Ishikawa (cell line): Measurements from ENCODE around the gene LTO1.

Experiments
- CEBPB ChIP-seq: IDR thresholded peaks from 2 replicates; pipeline ENCODE4 v1.6.1; 2012
- CREB1 ChIP-seq: IDR thresholded peaks from 2 replicates; pipeline ENCODE4 v1.6.1; 2012; ENCODE audit warnings: low read depth
- EGR1 ChIP-seq: IDR thresholded peaks from 2 replicates; pipeline ENCODE4 v1.6.1; 2012
- EP300 ChIP-seq: IDR thresholded peaks from 2 replicates; pipeline ENCODE4 v1.6.1; 2012; ENCODE audit warnings: borderline replicate concordance
- FOXM1 ChIP-seq: IDR thresholded peaks from 2 replicates; pipeline ENCODE4 v1.6.1; 2012; ENCODE audit warnings: low read depth, borderline replicate concordance
- NFIC ChIP-seq: IDR thresholded peaks from 2 replicates; pipeline ENCODE4 v1.6.1; 2012
- RAD21 ChIP-seq: IDR thresholded peaks from 2 replicates; pipeline ENCODE4 v1.6.1; 2012; ENCODE audit warnings: low read depth
- TAF1 ChIP-seq: IDR thresholded peaks from 2 replicates; pipeline ENCODE4 v1.6.1; 2012; ENCODE audit warnings: low read depth, mild to moderate bottlenecking
- TCF12 ChIP-seq: IDR thresholded peaks from 2 replicates; pipeline ENCODE4 v1.6.1; 2012; ENCODE audit warnings: low read depth
- TEAD4 ChIP-seq: IDR thresholded peaks from 2 replicates; pipeline ENCODE4 v1.6.1; 2012
- YY1 ChIP-seq: IDR thresholded peaks from 2 replicates; pipeline ENCODE4 v1.6.1; 2012; ENCODE audit warnings: low read depth
- ZBTB7A ChIP-seq: IDR thresholded peaks from 2 replicates; pipeline ENCODE4 v1.6.1; 2012; ENCODE audit warnings: low read depth
- TF ChIP-seq, protein P1 (sequence below): IDR thresholded peaks from 2 replicates; pipeline ENCODE4 v1.6.1; 2012; ENCODE audit warnings: low read depth, mild to moderate bottlenecking
- TF ChIP-seq, protein P2 (sequence below): IDR thresholded peaks from 2 replicates; pipeline ENCODE4 v1.6.1; 2012
- TF ChIP-seq, protein P3 (sequence below): IDR thresholded peaks from 2 replicates; pipeline ENCODE4 v1.6.1; 2012

The LTO1 gene

DNA sequence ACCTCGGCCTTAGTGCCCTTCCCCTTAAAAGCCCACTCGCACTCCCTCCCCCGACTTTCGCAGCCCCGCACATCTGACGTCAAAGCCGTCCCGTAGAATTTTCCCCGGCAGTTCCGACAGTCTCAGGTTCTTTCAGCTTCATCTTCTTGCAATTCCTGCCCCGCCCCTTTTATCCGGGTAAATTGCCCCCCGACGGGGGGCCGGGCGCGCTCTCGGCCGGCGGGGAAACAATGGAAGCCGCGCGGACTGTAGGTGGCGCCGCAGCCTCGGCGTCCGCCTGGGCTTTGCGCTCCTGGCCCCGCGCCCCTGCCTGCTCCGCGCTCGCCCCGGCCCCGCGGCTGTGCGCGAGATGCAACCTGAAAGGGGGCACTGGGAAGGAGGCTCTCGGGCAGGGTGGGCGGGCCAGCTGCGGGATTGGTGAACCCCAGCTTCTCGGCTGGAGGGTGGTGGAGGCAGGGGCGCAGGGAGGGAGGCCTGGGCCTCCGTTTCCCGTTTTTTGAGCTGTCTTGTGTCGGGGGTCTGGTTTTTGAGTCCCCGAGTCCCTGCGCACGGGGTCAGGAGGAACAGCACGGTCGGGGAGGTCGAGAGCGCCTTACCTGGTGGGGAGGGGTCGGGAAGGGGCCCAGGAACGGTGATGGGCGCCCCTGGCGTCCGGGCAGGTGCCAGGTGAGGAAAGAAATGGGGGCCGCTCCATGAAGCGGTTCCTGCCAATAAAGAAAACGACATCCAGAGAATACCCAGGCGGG lies 29.5 kb upstream of the LTO1 start:
- TF ChIP-seq, protein P1, sequence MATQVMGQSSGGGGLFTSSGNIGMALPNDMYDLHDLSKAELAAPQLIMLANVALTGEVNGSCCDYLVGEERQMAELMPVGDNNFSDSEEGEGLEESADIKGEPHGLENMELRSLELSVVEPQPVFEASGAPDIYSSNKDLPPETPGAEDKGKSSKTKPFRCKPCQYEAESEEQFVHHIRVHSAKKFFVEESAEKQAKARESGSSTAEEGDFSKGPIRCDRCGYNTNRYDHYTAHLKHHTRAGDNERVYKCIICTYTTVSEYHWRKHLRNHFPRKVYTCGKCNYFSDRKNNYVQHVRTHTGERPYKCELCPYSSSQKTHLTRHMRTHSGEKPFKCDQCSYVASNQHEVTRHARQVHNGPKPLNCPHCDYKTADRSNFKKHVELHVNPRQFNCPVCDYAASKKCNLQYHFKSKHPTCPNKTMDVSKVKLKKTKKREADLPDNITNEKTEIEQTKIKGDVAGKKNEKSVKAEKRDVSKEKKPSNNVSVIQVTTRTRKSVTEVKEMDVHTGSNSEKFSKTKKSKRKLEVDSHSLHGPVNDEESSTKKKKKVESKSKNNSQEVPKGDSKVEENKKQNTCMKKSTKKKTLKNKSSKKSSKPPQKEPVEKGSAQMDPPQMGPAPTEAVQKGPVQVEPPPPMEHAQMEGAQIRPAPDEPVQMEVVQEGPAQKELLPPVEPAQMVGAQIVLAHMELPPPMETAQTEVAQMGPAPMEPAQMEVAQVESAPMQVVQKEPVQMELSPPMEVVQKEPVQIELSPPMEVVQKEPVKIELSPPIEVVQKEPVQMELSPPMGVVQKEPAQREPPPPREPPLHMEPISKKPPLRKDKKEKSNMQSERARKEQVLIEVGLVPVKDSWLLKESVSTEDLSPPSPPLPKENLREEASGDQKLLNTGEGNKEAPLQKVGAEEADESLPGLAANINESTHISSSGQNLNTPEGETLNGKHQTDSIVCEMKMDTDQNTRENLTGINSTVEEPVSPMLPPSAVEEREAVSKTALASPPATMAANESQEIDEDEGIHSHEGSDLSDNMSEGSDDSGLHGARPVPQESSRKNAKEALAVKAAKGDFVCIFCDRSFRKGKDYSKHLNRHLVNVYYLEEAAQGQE, result no peak
- TF ChIP-seq NFIC, result peak; percentile 26; the same call in 1 of the 2 replicates
- peak; percentile 76 for TF ChIP-seq RAD21
- TF ChIP-seq, protein P2, sequence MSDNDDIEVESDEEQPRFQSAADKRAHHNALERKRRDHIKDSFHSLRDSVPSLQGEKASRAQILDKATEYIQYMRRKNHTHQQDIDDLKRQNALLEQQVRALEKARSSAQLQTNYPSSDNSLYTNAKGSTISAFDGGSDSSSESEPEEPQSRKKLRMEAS, result 0 out of 2 replicates have a peak, but pooled peaks have one; percentile 25
- no peak for TF ChIP-seq TCF12
- TF ChIP-seq EP300, result no peak
- no peak for TF ChIP-seq EGR1
- TF ChIP-seq YY1, result 0 out of 2 replicates have a peak, but pooled peaks have one; percentile 25
- no peak for TF ChIP-seq TEAD4
- peak; percentile 77 for TF ChIP-seq ZBTB7A
- TF ChIP-seq CEBPB, result no peak

DNA sequence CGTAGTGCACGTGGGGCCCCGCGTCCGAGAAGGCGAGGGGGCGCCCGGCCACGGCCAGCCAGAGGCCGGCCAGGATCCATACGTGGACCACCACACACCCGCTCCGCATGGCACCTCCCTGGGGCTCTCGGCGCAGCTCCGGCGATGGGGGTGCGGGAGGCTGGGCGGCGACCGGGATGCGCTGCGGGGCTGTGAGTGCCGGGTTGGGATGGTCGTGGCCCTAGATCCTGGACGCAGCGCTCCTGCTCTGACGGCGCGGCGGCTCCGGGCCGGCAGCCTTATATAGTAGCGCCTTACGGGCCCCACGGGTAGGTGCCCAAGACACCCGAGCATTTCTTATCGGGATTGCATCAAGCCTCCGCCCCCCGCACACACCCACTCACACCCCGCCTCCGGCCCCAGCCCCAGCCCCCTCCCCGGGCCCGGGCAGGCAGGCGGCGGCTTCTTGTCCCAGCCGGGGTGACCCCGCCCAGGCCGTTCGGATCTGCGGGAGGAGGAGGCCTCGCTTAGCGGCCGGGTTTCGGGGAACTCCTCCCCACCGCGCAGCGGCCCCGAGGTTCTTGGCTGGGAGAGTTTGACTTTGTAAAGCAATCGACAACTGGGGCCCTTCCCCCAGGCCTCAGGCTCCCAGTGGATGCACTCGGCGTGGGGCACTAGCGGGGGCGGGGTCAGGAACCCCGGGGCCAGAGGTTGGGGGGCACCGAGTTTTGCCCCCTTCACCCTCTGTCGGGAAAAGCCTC lies 28.8 kb upstream of the LTO1 start, which contains the start of gene FGF19:
Gene FGF19 (minus strand): TSS at position 255 of the 740 bp plus-strand sequence. CDS start 146 bp downstream, at position 109.
- TF ChIP-seq, protein P2, result 0 out of 2 replicates have a peak, but pooled peaks have one; percentile 10
- TF ChIP-seq EP300, result no peak; the same call in 1 of the 2 replicates

DNA sequence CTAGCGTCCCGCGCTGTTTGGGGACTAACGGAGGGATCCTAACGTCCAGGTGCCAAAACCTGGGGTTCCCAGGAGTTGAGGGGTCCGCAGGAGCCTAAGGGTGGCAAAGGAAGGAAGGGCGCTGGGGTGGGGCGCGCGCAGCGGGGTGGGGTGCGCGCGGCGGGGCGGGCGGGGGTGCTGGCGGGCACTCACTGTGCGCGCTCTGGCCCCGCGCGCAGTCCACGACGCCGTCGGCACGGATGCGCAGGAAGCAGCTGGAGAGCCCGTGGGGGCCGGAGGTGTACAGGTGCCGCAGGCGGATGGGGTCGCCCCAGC lies 28.3 kb upstream of the LTO1 start:
- TF ChIP-seq YY1, result no peak
- TF ChIP-seq, protein P1, result no peak
- no peak for TF ChIP-seq FOXM1
- no peak for TF ChIP-seq TEAD4
- TF ChIP-seq, protein P3, sequence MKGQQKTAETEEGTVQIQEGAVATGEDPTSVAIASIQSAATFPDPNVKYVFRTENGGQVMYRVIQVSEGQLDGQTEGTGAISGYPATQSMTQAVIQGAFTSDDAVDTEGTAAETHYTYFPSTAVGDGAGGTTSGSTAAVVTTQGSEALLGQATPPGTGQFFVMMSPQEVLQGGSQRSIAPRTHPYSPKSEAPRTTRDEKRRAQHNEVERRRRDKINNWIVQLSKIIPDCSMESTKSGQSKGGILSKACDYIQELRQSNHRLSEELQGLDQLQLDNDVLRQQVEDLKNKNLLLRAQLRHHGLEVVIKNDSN, result no peak
- no peak for TF ChIP-seq TAF1

DNA sequence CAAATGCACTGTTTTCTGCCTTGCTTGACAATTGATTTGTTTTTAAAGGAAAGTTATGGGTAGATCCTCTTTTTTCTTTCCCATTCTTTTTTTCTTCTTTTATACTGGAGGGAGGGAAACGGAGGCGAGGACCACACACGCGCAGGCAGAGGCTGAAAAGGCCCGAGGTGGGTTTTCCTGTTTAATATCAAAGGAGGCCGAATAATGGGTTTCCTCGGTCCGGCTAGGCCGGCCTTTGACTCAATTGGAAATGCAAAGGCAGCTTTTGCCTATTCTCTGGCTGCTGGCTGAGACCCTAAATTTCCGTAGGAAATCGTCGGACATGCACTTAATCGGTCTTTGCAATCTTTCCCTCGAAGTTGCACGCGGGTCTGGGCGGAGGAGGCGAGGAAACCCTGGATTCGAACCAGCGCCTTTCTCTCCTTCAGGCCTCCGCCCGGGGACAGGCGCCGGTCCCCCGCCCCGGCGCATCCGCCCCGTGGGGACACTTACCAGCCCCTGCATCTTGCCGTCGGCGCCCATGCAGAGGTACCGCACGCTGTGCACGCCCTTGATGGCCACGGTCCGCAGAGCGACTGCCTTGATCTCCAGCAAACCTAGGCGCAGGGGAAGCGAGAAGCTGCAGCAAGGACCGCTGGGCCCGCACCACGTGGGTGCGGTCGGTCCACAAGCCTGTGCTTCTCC lies 27.8 kb upstream of the LTO1 start:
- no peak for TF ChIP-seq EP300

DNA sequence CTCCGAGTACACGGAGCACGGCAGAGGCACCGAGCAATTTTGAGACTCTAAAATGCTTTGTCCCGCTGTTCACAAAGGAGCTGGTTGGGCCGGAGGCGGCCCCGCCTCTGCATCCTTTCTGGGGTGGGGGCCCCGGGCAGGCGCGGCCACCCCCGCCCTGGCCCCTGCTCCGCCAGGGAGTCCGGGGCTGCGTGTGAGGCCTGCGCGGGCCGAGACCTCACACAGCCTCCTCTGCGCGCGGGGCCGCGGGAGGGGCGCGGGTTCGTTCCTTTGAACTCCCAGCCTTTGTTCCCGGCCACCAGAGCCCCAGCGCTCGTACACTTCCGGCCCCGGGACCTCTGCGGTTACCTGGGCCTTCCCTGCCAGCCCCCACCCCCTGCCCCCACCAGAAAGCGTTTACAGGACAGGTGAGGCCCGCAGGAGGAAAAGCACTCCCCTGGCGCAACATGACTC lies 27.1 kb upstream of the LTO1 start:
- TF ChIP-seq EP300 (no peak), FOXM1 (no peak), NFIC (no peak), YY1 (no peak), TEAD4 (no peak), ZBTB7A (no peak), RAD21 (no peak), TCF12 (no peak), CREB1 (no peak), EGR1 (no peak), TAF1 (no peak), CEBPB (no peak)
- TF ChIP-seq, protein P2, result no peak
- TF ChIP-seq, protein P1, result no peak
- TF ChIP-seq, protein P3, result no peak
